GM18858 (cell line): ENCODE results near the gene SMPD1.
"Not testable (repeated sequence)": the region's sequence is repeated elsewhere in the genome, so short reads cannot be mapped to it uniquely, and the experiment has no call there.

ENCODE experiments used
- ATAC-seq: cut with Tn5 transposase; IDR thresholded peaks from one replicate; pipeline ENCODE4 v1.9.1; 2021; ENCODE audit not compliant: unreplicated experiment

SMPD1 gene

GRCh38 chr11:6388748-6389147 lies 1.5 kb upstream of the SMPD1 start:
- ATAC-seq = no peak

DNA sequence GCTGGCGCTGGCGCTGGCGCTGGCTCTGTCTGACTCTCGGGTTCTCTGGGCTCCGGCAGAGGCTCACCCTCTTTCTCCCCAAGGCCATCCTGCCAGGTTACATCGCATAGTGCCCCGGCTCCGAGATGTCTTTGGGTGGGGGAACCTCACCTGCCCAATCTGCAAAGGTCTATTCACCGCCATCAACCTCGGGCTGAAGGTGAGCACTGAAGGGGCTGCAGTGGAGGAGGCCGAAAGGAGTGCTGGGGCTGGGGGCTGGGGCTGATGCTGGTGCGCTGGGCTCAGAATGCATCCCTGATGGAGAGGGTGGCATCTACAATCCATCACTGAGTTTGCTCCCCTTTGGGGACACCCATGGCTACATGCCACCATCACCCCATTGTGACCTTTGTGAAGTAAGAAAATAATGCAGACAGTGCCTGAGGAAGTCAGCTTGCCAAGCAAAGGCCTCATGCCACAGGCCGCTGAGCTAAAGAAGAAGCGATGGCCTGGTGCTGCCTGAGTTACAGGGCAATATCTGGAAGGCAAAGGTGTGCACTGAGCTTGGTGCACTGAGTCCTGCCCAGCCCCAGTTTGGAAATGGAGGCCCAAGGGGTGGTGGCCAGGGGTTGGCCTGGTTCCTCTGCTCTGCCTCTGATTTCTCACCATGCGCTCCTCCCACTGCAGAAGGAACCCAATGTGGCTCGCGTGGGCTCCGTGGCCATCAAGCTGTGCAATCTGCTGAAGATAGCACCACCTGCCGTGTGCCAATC lies 620 bp downstream of the SMPD1 start:
- no peak for ATAC-seq

DNA sequence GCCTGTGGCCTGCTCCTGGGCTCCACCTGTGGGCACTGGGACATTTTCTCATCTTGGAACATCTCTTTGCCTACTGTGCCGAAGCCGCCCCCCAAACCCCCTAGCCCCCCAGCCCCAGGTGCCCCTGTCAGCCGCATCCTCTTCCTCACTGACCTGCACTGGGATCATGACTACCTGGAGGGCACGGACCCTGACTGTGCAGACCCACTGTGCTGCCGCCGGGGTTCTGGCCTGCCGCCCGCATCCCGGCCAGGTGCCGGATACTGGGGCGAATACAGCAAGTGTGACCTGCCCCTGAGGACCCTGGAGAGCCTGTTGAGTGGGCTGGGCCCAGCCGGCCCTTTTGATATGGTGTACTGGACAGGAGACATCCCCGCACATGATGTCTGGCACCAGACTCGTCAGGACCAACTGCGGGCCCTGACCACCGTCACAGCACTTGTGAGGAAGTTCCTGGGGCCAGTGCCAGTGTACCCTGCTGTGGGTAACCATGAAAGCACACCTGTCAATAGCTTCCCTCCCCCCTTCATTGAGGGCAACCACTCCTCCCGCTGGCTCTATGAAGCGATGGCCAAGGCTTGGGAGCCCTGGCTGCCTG lies 1.4 kb downstream of the SMPD1 start:
- no peak for ATAC-seq

DNA sequence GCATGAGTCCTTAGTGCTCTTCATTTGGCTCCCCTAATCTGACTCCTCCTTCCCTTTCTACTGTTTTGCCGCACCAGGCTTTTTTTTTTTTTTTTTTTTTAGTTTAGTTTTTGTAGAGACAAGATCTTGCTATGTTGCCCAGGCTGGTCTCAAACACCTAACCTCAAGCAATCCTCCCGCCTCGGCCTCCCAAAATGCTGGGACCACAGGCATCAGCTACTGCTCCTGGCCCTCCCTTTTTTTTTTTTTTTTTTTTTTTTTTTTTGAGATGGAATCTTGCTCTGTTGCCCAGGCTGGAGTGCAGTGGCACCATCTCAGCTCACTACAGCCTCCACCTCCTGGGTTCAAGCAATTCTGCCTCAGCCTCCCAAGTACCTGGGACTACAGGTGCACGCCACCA lies 2.0 kb downstream of the SMPD1 start:
- not testable (repeated sequence) for ATAC-seq

DNA sequence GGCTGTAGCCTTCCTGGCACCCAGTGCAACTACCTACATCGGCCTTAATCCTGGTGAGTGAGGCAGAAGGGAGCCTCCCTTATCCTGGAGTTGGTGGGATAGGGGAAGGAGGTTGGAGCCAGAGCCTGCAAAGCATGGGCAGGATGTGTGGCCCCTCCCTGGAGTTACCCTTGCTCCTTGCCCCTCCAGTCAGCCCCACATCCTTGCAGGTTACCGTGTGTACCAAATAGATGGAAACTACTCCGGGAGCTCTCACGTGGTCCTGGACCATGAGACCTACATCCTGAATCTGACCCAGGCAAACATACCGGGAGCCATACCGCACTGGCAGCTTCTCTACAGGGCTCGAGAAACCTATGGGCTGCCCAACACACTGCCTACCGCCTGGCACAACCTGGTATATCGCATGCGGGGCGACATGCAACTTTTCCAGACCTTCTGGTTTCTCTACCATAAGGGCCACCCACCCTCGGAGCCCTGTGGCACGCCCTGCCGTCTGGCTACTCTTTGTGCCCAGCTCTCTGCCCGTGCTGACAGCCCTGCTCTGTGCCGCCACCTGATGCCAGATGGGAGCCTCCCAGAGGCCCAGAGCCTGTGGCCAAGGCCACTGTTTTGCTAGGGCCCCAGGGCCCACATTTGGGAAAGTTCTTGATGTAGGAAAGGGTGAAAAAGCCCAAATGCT lies 3.9 kb downstream of the SMPD1 start:
- no peak for ATAC-seq

DNA sequence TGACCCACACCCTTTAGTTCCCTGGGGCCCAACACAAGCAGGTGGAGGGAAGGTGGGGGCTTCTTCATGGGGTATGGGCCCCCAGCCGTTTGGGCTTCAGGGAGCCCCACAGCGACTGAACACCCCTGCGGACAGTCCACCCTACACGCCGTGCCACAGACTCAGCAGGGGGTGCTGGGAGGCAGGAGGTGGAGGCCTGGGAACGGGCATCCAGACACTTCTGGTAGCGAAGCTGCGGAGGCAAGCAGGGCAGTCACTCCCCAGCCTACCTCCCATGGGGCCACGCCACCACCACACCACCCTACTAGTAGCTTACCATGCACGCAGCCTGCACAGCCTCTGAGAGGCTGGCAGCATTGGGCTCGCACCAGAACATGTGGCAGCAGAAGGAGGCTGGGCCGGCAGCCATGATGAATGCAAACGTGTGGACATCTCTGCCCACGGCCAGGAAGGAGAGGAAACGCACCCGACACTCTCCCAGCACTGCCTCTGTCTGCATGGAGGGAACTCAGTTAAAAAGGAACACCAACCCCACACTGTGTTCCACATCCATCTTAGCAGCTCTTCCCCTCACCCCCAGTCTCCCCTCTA lies 5.3 kb downstream of the SMPD1 start:
- no peak for ATAC-seq

DNA sequence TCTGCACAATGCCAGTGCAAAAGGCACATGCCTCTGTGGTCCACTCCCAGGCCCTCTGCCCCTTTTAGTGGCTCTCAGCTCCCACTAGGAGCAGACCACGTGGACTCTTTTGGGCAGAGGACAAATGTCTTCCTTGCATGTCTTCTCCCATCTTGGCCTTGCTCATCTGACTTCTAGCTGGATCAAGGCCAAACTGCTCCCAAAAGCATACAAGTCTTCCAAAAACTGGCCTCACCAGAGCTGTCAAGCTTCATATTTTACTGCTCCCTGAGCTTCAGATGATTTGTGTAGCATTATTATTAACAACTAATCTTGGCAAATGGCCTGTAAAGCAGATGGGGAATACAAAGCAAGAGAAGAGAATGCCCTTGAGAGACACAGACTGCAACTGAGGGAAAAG lies 6.9 kb downstream of the SMPD1 start:
- no peak for ATAC-seq

DNA sequence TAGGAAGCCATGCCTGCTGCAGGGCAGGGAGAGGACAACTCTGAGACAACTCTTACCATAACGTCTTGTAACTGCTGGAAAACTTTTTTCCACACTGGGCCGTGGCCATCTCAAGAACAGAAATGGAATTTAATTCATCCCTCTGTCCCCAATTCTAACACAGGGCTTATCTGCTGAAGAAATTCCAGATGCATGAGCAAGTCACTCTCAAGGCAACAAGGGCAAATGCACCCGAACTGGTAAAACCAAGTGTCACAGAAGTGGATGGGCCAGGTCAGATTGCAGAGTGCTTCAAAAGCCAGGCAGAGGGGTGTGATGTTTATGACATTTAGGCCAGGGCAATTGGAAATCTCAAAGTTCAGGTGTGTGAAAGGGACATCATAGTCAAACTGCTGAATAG lies 7.4 kb downstream of the SMPD1 start:
- no peak for ATAC-seq

- no peak for ATAC-seq
Observed at GRCh38 chr11:6400431-6401345, 10.4 kb downstream of the SMPD1 start.

GRCh38 chr11:6401464-6401863 lies 11.2 kb downstream of the SMPD1 start:
- no peak for ATAC-seq

- peak; percentile 19 for ATAC-seq
Observed at GRCh38 chr11:6402061-6402470, 11.8 kb downstream of the SMPD1 start.

GRCh38 chr11:6402561-6402981 lies 12.3 kb downstream of the SMPD1 start:
- peak; percentile 96 for ATAC-seq

DNA sequence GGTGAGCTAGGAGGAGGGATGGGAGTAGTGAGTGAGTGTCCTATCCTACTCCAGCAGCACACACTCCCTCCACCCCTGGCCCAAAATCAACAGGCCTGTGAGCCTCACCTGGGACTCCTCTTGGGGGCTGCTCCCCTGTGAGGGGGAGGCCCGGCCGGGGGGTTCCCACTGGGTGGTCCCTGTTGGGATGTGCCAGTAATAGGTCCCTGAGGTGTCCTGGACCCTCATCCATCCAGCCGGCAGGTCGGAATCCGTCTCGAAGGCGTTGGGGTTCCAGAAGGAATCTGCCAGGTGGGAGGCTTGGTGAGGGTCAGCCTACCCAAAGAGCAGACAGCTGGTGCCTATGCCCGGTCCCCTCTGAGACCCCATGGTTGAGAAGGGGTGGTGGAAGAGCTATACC lies 13.3 kb downstream of the SMPD1 start:
- ATAC-seq = no peak

- no peak for ATAC-seq
Observed at GRCh38 chr11:6404342-6405051, 14.2 kb downstream of the SMPD1 start.

GRCh38 chr11:6405052-6405667 lies 14.9 kb downstream of the SMPD1 start:
- ATAC-seq = no peak

- no peak for ATAC-seq
Observed at GRCh38 chr11:6405846-6406245, 15.6 kb downstream of the SMPD1 start.

DNA sequence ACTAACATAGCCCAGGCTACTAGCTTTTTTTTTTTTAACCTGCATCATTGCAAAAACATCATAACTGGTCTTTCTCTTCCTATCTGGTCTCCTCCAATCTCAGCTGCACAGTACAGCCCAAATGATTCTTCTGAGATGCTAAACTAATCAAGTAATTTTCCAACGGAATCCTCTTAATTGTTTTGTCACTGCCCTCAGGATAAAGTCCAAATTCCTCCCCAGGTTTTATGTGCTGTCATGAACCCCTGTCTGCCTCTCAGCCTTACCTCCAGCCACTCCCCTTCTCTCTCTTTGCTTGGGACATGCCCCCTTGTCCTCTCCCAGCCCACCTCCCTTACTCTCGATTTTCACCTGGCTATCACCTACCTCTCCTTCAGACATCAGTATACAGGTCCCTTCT lies 16.1 kb downstream of the SMPD1 start:
- no peak for ATAC-seq

DNA sequence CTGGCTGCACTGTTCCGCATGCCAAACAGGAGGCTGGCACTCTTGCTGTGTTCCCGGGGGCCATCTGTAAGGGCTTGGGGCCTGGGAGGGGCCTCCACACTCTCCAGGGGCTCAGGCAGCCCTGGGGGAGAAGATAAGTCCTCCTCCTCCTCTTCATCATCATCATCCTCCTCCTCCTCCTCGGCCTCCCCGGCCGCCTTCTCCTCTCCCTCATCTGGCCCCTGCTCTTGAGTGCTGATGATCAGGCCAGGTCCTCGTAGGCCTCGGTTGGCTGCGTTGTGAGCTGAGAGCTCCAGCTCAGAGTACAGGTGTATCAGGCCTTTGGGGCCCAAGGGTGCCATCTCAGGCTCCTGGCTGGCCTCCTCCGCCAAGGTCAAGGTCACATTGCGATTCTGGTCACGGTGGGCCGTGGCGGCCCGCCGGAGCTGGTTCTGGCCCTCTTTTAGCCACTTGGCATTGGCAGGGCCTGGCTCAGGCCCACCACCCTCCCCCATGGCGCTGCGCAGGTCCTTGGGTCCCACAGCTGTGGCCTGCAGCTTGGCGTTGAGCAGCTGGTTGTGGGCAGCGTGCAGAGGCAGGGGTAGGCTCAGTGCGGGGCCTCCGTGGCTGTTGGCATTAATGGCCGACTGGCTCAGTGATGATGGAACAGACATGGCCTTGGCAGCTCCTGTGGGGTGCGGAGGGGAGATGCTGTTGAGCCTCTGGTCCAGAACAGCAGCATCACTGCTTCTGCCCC lies 20.6 kb downstream of the SMPD1 start:
- ATAC-seq = no peak

DNA sequence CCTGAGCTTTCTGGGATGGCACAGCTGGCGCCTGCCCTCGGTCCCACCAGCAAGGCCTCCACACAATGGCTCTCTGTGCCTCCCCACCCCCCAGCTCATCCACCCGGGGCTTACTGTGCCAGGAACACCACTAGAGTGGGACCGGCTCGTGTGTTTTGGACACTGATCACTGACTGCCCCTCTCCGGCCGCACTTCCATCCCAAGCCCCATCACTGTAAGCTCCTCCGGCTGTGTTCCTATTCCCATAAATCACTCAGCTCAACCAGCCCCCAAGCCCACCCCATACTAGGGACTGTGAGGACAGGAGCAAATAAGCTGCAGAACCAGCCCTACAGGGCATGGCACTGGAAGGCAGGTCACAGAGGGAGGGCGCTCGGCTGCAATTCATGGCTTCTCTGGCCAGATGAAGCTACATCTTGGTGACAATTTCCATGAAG lies 21.3 kb downstream of the SMPD1 start:
- ATAC-seq = no peak
